CD4-positive, alpha-beta T cell (primary cell): ENCODE measurements around the gene TRAFD1. TPM values are rescaled to one million over a fixed set of nuclear protein-coding genes. Genes with fewer than 3 reads are reported as not detected.

Source experiments
- ATAC-seq: fragments of 200-7000 bp; cut with Tn5 transposase; one replicate; pipeline ENCODE4 v1.10.0; 2022; ENCODE audit warnings: mild to moderate bottlenecking; ENCODE audit not compliant: poor library complexity
- CTCF ChIA-PET: fragments of 350-600 bp; sonication (Branson Sonifier 250); formaldehyde crosslinking; loops from one replicate; lab custom pipeline; 2021; ENCODE audit warnings: antibody characterized with exemption, inconsistent platforms; lab: Charles Lee
- POLR2A ChIA-PET: fragments of 350-600 bp; sonication (Branson Sonifier 250); formaldehyde crosslinking; loops from one replicate; lab custom pipeline; 2021; ENCODE audit warnings: antibody characterized with exemption, inconsistent platforms; lab: Charles Lee
- DNase-seq, 14 experiments: peaks; one replicate each; pipeline ENCODE4 v3.0.0-alpha.2; 2013 to 2020; ENCODE audit warnings: mixed read lengths in 2 of 14
- H3K27ac ChIP-seq, 2 donors: one replicate each; pipeline versions ENCODE4 v1.5.1 to v1.7.0; 2013; ENCODE audit warnings: low read length in 2 of 2, low read depth in 1 of 2, mild to moderate bottlenecking in 1 of 2
- H3K27me3 ChIP-seq, 2 experiments: 1 replicate in 1 of 2; 2 replicates in 1 of 2; pipeline versions ENCODE4 v1.6.1 to v1.7.0; 2013; ENCODE audit warnings: low read length in 2 of 2, control low read depth in 1 of 2, mild to moderate bottlenecking in 1 of 2, moderate library complexity in 1 of 2; ENCODE audit not compliant: insufficient read depth in 2 of 2, control insufficient read depth in 1 of 2
- H3K36me3 ChIP-seq: one replicate; pipeline ENCODE4 v1.6.1; 2013; ENCODE audit warnings: low read length, control low read depth; ENCODE audit not compliant: insufficient read depth
- H3K4me1 ChIP-seq: one replicate; pipeline ENCODE4 v1.6.1; 2013; ENCODE audit warnings: low read length, control low read depth; ENCODE audit not compliant: insufficient read depth
- H3K4me3 ChIP-seq: one replicate; pipeline ENCODE4 v1.5.1; 2013; ENCODE audit warnings: mild to moderate bottlenecking, low read length, moderate library complexity
- H3K9me3 ChIP-seq, 2 experiments: 1 replicate in 1 of 2; 2 replicates in 1 of 2; pipeline versions ENCODE4 v1.6.1 to v1.7.0; 2013; ENCODE audit warnings: low read length in 2 of 2, mild to moderate bottlenecking in 2 of 2, control low read depth in 1 of 2, moderate library complexity in 1 of 2; ENCODE audit not compliant: control insufficient read depth in 1 of 2, insufficient read depth in 1 of 2
- H3K27ac Mint-ChIP-seq: one replicate; pipeline ENCODE4 v1.8.0; 2020; ENCODE audit warnings: mixed read lengths
- H3K27me3 Mint-ChIP-seq: one replicate; pipeline ENCODE4 v1.8.0; 2021; ENCODE audit warnings: mixed read lengths
- H3K36me3 Mint-ChIP-seq: one replicate; pipeline ENCODE4 v1.8.0; 2021; ENCODE audit warnings: low read depth, mixed read lengths
- H3K4me1 Mint-ChIP-seq: one replicate; pipeline ENCODE4 v1.8.0; 2021; ENCODE audit warnings: low read depth, mixed read lengths
- H3K4me3 Mint-ChIP-seq: one replicate; pipeline ENCODE4 v1.8.0; 2020; ENCODE audit warnings: mild to moderate bottlenecking, mixed read lengths
- H3K9me3 Mint-ChIP-seq: one replicate; pipeline ENCODE4 v1.8.0; 2020; ENCODE audit warnings: mixed read lengths
- CTCF ChIP-seq: fragments of 200-600 bp; IDR thresholded peaks from one replicate; pipeline ENCODE4 v1.8.0; 2022; ENCODE audit warnings: antibody characterized with exemption, mild to moderate bottlenecking
- intact Hi-C, 2 experiments: fragments of 100-400 bp; cut with DNase I in 1 of 2; cut with micrococcal nuclease in 1 of 2; formaldehyde crosslinking; loops; one replicate each; pipeline versions ENCODE4 v1.15.1 to v1.9.0; 2023 to 2025; cut with DNase I, micrococcal nuclease
- total RNA-seq, 174 experiments: library from RNA in 2 of 174; stranded (reverse) in 2 of 174; gene quantifications; one replicate each; pipeline ENCODE4 v1.2.3 and lab custom pipeline; 2021 to 2026

TRAFD1 gene
- total RNA-seq, 2 experiments from 2014 or later, result 19.6 to 20.4 TPM

GRCh38 chr12:112087851-112088250, 37.5 kb upstream of the TRAFD1 start:
- Histone ChIP-seq H3K4me3 (no peak overlapping the region), H3K27ac (no peak overlapping the region), H3K4me1 (no peaks in the 10 kb centered on the region), H3K9me3 (no peaks in the 10 kb centered on the region), H3K27me3 (no peaks in the 10 kb centered on the region), H3K36me3 (peaks cover 57% of the 10 kb centered on the region)
- no peaks in the 10 kb centered on the region for H3K9me3 Mint-ChIP-seq
- H3K4me1 Mint-ChIP-seq, result peaks cover 10% of the 10 kb centered on the region
- no peak overlapping the region for H3K27ac Mint-ChIP-seq
- ATAC-seq (no peak), DNase-seq (no peak)
- no peak for TF ChIP-seq CTCF
- intact Hi-C loops, result loop anchor here in 1 of 2 experiments (5.0 kb wide), 1 partner anchor 41 kb away; no protein-coding TSS in a partner anchor
- ChIA-PET CTCF (interaction anchor here (0.7 kb wide), 1 partner anchor 66 kb away, joined by 3 read pairs; no protein-coding TSS in a partner anchor), POLR2A (interaction anchor here (1.0 kb wide), 1 partner anchor 37 kb away, joined by 3 read pairs; the partner anchor contains the start of gene TRAFD1)
- H3K36me3 Mint-ChIP-seq, result peaks cover 74% of the 10 kb centered on the region
- H3K4me3 Mint-ChIP-seq, result no peak overlapping the region
- no peaks in the 10 kb centered on the region for H3K27me3 Mint-ChIP-seq

- CTCF ChIA-PET, result interaction anchor here (0.6 kb wide), 1 partner anchor 47 kb away, joined by 3 read pairs; no protein-coding TSS in a partner anchor
- no peak overlapping the region for H3K4me3 Mint-ChIP-seq
- Histone ChIP-seq H3K4me3 (no peak overlapping the region), H3K9me3 (no peaks in the 10 kb centered on the region), H3K27me3 (no peaks in the 10 kb centered on the region), H3K4me1 (no peaks in the 10 kb centered on the region), H3K36me3 (peaks cover 54% of the 10 kb centered on the region), H3K27ac (no peak overlapping the region)
- POLR2A ChIA-PET, result no interaction called here
- no peaks in the 10 kb centered on the region for H3K27me3 Mint-ChIP-seq
- H3K36me3 Mint-ChIP-seq, result peaks cover 80% of the 10 kb centered on the region
- H3K9me3 Mint-ChIP-seq, result no peaks in the 10 kb centered on the region
- H3K4me1 Mint-ChIP-seq, result peaks cover 19% of the 10 kb centered on the region
- intact Hi-C loops, result no loop called here
- no peak overlapping the region for H3K27ac Mint-ChIP-seq
- no peak for TF ChIP-seq CTCF
- DNase-seq (no peak), ATAC-seq (no peak)
These were observed 33.8 kb upstream of the TRAFD1 start for GRCh38 chr12:112091563-112091962.

DNA sequence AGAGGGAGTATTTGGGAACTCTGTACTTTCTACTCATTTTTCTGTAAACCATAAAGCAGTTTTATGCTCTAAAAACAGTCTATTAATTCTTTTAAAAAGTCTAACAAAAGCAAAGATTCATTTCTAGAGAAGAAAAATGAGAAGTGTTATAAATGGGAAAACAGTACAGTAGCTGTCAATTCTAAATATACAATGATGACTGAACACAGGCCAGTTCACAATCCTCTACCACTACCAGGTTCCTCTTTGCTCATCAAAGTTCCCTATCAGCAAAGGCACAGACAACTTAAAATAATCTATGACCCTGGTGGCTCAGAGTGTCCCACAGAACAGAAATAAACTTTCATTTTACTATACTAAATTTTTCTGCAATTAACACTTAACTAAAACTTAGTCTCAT, 29.3 kb upstream of the TRAFD1 start:
- Mint-ChIP-seq H3K4me3 (no peak overlapping the region), H3K27ac (peak overlapping the region; percentile 40), H3K9me3 (no peaks in the 10 kb centered on the region), H3K27me3 (no peaks in the 10 kb centered on the region), H3K4me1 (peaks cover 29% of the 10 kb centered on the region), H3K36me3 (peaks cover 76% of the 10 kb centered on the region)
- DNase-seq, result peak in 1 of 14 experiments; percentile 9
- H3K36me3 ChIP-seq, result peaks cover 45% of the 10 kb centered on the region
- peaks cover 6% of the 10 kb centered on the region for H3K4me1 ChIP-seq
- intact Hi-C loops, result no loop called here
- no peak overlapping the region for H3K4me3 ChIP-seq
- ChIA-PET CTCF (no interaction called here), POLR2A (interaction anchor here (1.5 kb wide), 1 partner anchor 13 kb away, joined by 4 read pairs; the partner anchor contains the start of gene NAA25)
- H3K27me3 ChIP-seq, result no peaks in the 10 kb centered on the region
- no peak for ATAC-seq
- no peak overlapping the region for H3K27ac ChIP-seq
- no peaks in the 10 kb centered on the region for H3K9me3 ChIP-seq
- TF ChIP-seq CTCF, result no peak
